CD4-positive, alpha-beta T cell treated with Interleukin-17A for 4 hours (primary cell): Measurements from ENCODE around the gene IFNAR1.
A peak's percentile ranks its signal among the peaks of the same experiment; 100 is the strongest.
"Not testable (repeated sequence)": the region's sequence is repeated elsewhere in the genome, so short reads cannot be mapped to it uniquely, and the experiment has no call there.

Experiments
- DNase-seq: peaks from one replicate; pipeline ENCODE4 v3.0.0-alpha.2; 2020; ENCODE audit warnings: mixed read lengths

Gene IFNAR1

DNA sequence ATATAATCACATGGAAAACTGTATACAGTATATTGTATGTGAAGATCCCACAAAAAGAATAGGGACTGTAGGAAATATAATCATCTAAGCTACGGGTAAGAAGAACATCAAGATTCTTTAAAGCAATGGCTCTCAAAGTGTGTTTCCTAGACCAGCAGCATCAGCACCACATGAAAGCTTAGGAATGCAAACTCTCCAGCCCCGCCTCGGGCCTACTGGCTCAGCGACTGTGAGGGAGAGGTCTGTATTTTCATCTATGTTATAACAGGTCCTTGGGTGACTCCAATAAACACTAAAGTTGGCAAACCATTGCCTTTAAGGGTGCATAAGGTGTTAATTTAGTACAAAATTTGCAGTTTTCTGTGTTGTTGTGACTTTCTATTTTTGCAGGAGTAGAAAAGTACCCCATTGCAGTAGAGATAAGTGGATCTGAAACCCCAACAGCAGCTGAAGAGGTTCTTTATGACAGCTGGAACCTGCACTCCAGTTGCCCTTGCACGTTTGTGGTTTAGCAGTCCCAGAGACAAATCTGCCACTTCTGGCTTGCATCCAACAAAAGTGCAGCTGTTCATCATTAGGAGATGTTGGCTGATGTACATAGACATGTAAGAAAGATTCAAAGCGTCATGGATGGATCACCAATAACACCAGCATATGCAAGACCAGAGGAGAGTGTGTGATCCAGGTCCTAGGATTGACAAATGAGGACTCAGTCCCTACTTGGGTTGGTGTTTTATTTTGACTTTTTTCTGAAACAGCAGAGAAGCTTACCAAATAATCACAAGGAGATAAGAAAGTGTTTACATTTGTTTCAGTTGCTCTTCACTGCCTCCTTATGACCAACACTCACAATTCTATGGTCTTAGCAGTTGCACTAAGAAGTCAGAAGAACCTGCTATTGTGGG, 15.9 kb upstream of the IFNAR1 start:
- DNase-seq = peak; percentile 66

DNA sequence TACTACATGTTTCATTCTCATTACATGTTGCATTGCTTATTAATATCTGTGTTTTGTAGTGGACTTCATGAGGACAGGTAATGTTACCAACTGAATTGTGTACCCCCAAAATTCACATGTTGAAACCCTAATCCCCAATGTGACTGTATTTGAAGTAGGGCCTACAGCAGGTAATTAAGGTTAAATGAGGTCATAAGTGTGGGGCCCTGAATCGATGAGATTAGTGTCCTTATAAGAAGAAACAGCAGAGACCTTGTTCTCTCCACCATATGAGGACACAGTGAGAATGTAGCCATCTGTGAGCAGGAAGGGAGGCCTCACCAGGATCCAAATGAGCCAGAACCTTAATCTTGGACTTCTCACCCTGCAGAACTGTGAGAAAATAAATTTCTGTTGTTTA, 15.0 kb upstream of the IFNAR1 start:
- no peak for DNase-seq

DNA sequence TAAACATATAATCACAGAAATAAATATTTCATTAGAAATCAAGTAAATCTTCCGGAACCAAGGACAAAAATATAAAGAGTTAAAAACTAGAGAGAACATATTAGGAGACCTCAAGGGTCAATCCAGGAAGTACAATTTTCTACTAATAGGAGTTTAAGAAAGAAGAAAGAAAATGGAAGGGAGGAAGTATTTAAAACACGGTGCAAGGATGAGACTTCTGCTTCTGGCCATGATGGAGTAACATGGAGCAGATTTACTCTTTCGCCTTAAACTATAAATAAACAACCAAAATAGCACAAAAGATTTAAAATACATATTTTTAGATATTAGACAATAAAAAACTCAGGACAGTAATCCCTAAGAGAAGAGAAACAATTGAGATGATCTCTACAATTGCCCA, 12.6 kb upstream of the IFNAR1 start:
- no peak for DNase-seq

DNA sequence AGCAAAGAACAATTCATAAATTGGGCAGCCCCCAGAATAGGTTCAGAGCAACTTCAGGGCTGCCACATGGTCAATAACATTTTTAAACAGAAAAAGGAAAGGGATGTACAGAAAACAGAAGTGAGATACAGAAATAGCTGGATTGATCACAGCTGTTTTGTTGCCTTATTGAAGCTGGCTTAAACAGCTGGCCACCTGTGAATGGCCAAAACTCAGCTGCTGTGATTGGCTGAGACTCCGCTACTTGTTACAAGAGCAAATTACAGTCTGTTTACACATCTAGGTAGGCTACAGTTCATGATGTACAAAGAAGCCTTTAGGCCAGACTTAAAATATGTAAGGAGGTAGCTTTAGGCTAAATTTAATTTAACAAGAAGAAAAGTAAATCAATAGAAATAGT, 11.6 kb upstream of the IFNAR1 start:
- no peak for DNase-seq

DNA sequence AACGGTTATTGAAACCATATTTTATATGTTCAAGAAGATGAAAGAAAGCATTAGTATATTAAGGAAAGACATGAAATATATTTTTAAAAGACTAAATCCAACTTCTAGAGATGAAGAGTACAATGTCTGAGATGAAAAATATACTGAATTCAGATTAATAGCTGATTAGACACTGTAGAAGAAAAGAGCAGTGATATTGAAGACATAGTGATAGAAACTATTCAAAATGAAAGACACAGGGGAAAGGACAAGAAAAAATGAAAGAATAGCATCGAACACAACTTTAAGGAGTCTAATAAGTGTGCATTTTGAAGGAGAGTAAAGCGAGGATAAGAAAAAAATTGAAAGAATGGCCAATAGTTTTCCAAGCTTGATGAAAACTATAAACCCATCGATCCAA, 11.2 kb upstream of the IFNAR1 start:
- DNase-seq = no peak

DNA sequence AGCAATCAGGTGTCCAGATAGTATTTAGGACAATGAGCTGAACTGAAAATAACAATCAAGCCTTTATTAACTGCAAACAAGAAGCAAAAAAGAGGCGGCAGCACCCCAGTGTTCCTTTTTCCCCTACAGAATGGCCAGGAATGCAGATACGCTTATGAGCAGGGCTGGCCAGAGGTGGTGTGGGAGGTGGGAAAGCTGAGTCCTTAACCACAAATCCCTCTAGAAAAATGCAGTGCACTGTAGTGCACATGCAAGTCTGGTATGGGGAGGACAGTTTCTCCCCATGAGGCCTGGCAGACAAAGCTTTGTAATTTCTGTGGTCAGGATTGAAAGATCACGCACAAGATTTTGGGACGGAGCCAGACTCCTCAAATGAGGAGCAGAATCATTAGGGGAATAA, 10.7 kb upstream of the IFNAR1 start:
- no peak for DNase-seq

DNA sequence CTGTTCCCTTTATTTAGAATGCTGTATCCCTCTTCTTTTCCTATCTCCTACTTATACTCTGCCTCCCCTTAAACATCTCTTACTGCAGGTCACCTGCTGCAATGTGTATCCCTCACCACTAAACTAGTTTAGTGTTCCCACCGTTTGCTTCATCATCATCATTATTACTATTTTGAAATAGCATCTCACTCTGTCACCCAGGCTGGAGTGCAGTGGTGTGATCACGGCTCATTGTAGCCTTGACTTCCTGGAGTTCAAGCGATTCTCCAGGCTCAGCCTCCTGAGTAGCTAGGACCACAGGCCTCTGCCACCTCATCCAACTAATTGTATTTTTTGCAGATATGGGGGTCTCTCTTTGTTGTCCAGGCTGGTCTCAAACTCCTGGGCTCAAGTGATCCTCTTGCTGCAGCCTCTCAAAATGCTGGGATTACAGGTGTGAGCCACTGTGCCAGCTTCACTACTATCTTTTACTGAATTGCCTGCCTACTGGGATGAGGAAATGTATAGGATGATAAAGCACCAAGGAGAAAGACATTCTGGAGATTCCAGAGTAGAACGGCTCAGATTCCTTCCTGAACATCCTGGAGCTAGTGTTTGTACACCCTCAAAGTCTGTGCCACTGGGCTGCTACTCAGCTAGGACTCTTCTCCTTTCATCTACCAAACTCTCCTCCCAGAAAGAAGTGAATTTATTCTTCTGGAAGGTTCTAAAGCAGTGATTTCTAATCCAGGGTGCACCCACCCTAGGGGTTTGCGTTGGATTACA, 8.6 kb upstream of the IFNAR1 start:
- DNase-seq = no peak

DNA sequence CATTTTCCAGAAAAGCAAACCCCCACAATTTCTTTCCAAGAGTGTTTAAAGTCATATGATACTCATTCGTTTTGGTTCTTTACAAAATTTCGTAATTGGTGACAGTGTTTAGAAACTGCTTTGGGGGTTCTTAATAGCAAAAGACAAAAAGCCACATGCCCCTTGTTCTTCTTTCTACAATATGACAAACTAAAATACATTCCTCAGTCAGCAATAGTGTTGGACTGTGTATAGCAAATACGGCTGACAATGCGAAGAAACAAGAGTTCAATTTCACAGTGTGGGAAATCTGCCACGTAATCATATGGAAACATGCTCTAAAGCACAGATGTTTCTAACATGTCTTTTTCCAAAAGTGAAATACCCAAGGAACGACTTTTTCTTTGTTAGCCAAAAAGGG, 7.6 kb upstream of the IFNAR1 start:
- no peak for DNase-seq

DNA sequence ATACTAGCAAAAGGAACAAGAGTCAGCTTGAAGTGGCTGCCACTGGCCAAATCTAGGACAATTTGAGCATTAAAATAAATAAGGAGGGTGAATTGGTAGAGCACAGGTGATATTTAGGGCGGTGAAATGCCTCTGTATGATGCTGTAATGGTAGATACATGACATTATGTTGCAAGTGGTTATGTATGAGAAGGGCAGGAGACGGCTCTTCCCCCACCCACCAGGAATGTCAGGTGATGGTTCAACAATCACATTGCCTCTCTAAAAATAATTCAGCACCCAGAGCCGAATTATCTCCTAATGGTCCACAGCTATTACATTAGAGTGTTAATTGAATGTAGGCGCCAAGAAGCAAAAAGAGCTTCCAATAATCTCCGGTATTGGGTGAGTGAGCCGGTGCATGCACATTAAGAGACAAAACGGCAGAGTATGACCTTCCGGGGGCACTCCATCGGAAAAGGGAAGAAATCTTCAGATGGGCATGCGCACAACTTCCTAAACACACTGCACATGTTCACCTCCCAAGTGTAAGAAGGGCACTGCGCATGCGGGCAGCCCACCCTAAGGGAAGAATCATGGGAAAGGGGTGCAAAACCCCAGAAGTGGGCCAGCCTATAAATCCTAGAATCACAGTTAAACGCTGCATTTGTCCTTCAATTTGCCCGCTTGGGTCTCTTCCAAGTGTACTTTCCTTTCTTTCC, 6.8 kb upstream of the IFNAR1 start:
- DNase-seq = no peak

DNA sequence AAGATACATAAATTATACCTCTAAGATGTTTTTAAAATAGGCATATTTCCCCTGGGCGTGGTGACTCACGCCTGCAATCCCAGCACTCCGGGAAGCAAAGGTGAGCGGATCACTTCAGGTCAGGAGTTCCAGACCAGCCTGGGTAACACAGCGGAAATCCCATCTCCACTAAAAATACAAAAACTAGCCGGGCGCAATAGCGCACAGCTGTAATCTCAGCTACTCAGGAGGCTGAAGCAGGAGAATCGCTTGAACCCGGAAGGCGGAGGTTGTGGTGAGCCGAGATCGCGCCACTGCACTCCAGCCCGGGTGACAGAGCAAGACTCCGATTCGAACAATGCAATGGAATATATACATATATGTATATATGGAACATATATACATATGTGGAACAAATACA, 3.8 kb upstream of the IFNAR1 start:
- not testable (repeated sequence) for DNase-seq

DNA sequence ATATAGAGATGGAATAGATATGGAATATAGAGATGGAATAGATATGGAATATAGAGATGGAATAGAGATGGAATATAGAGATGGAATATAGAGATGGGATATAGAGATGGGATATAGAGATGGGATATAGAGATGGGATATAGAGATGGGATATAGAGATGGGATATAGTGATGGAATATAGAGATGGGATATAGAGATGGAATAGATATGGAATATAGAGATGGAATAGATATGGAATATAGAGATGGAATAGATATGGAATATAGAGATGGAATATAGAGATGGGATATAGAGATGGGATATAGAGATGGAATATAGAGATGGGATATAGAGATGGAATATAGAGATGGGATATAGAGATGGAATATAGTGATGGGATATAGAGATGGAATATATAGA, 1.2 kb upstream of the IFNAR1 start:
- DNase-seq = not testable (repeated sequence)

DNA sequence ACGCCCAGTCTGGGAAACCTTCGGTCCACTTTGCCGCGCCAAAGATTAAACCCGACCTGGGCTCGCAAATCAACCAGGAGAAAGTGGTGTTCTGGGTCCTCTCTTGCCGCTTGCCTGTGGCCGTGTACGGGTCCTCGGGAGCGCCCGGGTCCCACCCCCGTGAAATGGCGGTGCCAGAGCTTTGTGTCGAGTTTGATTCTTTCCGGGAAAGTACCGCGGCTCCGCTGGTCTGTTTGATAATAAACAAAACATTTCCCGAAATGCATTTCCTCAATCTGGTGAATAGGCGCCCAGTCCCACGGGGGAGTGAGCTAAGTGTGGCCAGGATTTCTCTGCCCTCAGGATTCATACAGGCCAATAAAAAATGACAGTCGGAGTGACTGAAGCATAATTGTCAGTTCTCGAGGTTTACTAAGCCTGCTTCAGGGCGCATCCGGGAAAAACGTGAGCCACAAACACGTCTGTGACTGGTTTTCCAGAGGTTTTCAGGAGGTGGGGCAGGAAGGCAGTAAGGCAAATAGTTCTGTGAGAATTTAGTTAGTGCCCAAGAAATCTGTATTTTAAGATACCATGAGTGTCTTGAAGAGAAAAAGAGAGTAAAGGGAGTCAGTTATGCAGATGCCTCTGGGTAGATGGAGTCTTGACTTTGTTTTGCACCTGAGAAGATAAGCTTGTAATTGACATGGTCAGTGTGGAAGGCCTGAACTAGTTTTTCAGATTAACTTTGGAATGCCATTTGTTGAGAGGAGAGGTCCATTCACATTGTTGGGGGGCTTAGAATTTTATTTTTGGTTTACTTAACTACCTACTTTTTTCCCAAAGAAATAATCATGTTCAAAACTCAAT, 675 bp downstream of the IFNAR1 start:
- peak; percentile 74 for DNase-seq

DNA sequence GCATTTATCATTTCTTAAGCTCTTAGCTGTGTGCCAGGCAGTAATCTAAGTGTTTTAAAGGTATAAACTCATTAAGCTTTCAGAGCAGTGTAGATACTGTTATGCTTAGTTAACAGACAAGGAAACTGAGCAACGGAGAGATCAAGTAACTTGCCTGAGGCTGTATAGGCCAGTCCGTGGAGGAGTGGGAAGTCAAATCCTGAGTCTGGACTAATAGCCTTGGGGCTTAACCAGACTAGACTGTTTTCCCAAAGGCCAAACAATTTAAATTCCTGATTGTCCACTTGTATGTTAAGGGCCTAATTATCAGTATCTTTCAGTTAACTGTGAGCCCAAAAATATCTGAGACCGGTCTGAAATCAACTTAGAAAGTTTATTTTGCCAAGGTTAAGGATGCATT, 2.6 kb downstream of the IFNAR1 start:
- no peak for DNase-seq

DNA sequence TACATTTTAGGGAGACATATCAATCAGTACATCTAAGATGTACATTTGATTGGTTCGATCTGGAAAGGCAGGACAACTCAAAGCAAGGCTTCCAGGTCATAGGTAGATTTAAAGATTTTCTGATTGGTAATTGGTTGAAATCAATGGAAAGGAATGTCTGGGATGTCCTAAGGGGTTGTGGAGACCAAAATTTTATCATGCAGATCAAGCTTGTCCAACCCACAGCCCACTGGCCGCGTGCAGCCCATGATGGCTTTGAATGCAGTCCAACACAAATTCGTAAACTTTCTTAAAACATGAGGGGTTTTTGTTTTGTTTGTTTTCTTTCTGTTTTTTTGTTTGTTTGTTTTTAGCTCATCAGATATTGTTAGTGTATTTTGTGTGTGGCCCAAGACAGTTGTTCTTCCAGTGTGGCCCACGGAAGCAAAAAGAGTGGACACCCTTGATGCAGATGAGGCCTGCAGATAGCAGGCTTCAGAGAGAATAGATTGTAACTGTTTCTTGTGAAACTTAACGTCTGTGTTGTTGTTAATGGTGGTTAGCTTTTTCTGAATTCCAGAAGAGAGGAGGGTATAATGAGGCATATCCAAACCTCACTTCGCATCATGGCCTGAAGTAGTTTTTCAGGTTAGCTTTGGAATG, 3.1 kb downstream of the IFNAR1 start:
- no peak for DNase-seq

DNA sequence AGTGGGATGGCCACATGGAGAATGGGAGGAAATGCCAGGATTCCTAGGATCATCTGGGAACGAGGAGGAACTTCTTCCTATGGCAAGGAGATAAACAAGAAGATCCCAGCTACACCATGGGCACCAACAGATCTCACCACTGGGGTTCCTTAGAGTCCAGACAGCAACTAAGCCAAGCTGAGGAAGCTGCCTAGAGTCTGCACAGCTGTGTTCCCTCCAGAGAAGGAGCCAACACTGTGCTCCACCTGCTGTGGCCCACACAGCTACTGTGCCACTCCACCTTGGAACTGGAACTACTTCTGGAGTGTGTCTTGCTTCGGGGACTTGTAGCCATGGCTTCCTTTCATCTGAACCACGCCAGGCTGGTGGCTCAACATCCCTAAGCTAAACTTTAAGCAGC, 6.0 kb downstream of the IFNAR1 start:
- no peak for DNase-seq

DNA sequence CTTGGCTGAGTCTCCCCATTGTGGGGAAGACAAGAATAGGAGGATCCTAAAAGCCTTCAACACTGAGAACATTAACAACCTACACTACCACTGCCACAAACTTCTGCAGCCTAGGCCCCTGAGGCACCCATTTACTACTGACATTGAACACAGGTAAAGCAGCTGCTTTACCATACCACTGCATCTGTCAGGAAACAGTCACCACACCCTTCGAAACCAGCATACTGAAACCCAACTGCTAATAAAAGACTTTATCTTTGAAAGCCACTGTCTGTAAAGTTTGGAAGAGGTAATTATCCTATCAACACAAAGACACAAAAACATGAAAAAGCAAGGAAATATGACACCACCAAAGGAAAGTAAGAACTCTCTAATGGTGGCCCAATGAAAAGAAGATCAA, 7.4 kb downstream of the IFNAR1 start:
- DNase-seq = peak; percentile 17

DNA sequence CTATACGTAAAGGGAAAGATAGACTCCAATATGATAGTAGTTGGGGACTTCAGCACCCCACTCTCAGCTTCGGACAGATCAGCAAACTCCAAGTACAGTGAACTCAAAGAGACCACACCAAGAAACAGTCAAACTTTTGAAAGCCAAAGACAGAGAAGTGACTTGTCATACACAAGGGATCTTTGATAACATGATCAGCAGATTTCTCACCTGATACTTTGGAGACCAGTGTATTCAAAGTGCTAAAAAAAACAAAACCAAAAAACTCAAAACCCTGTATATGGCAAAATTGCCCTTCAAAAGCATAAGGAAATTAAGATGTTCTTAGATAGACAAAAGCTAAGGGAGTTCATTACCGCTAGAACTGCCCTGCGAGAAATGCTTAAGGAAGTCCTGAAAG, 9.4 kb downstream of the IFNAR1 start:
- no peak for DNase-seq

DNA sequence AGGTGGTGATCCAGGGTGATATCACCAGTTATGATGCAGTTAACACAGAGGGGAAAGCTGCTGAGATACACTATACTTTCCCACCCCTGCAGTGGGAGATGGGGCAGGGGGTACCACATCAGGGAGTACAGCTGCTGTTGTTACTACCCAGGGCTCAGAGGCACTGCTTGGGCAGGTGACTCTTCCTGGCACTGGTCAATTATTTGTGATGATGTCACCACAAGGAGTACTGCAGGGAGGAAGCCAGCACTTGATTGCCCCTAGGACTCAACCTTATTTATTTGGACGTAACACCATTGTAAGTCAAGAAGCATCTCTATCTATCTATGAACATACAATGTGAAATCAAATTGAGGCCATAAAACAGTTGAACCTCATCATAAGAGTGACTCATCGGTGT, 10.1 kb downstream of the IFNAR1 start:
- no peak for DNase-seq

DNA sequence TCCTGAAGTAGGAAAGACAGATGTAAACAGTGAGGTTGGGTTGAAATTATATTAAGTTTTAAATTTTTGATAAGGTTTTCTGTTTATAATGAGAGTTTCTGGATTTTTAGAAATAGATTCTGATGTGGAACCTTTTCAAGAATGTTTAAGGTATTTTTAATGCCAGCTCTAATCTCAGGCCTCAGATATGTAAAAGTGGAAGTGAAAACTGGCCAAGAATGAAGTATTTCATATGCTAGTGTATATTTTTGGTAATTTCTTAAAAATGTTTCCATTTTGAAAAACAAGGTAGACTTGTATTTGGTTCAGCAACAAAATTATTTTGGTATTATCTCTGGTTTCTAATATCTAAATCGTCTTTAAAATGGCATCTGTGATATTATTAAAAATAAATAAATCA, 14.4 kb downstream of the IFNAR1 start:
- DNase-seq = no peak

DNA sequence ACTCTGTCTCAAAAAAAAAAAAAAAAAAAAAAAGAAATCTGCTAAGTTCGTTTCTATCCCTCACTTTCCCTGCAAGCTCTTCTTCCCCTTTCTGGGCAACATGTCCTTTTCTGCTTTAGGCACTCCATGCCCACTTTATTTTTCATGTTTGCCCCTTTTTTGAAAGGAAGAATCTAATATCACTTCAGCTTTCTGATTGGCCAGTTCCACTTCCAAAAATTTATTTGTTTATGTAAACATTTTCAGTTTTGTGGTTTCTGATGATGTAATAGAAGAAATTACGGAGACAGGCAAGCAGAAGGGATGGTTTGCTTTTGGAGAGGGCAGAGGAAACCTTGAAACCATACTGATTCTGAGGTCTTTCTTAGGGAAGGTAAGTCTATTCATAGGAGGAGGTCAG, 15.1 kb downstream of the IFNAR1 start:
- DNase-seq = no peak

DNA sequence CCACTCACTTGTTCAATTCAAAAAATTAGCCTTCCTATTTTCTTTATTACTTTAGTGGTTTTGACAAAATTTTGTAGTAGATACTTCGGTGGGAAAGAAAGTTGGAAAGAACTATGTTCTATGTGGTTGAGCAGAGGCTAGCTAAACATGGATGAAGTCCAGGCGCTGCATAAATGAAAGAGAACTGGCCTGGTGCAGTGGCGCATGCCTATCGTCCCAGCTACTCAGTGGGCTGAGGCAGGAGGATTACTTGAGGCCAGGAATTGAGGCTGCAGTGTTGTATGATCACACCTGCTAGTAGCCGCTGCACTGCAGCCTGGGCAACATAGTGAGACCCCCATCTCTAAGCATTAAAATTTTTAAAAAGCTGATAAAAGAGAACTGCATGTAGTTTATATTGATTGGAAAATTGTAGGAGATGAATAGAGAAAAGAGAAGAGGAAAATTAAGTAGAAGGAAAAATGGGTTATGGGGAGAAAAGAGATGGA, 21.0 kb downstream of the IFNAR1 start:
- no peak for DNase-seq

DNA sequence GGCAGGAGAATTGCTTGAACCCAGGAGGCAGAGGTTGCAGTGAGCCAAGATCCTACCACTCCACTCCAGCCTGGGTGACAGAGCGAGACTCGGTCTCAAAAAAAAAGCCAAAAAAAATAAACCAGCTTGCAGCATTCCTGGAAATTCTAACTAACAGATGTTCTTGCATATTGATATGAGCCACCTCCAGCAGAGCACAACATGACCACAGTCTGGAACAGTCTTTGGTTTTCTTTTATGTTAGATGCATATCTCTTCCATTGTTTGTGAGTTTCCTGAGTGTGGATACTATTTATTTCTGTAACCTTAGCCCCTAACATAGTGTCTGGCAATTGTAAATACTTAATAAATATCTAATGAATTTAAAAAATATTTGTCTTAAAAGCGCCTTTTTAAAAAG, 23.9 kb downstream of the IFNAR1 start:
- no peak for DNase-seq
